ENCODE results near the gene ZNF581.

ZNF581 gene, protein sequence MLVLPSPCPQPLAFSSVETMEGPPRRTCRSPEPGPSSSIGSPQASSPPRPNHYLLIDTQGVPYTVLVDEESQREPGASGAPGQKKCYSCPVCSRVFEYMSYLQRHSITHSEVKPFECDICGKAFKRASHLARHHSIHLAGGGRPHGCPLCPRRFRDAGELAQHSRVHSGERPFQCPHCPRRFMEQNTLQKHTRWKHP

DNA sequence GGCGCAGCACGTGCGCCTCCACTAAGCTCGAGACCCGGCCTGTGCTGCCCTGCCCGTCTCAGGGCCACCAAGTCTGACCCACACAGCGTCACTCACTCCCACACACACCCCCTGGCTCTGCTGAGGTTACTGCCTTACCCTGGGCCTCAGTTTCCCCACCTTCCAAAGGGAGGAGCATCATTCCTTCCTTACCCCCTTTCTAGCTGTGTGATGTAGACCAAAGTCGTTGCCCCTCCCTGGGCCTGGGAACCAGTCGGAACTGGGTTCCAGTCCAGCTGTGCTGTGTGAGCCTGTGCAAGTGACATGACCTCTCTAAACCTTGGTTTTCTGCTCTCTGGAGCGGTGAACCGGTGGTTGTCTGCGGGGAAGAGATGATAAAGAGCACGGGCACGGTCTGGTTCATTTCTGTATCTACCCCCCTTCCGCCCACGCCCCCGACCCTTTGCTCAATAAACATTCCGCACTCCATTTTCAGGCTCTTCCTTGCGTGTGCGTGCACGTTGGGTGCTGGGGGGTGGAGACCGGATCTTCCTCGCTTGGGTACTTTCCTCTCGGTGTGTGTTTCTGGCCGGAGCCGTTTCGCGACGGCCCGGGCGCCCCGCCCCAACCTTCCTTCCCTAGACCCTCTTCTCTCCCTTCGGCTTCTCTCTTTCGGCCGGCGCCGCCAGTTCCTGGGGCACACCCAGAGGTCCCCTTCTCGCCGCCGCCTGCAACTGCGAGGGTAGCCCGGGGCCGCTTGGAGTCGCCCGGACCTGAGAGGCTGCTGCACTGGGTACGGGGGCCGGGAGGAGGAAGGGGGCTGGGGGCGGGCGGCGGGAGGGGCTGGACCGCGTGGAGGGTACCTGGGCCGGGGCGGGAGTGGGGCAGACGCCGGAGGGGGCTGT lies at the start of gene ZNF581:
TSS of gene ZNF581 (plus strand) at position 647 of the 884 bp plus-strand sequence. CDS start 923 bp downstream, outside the sequence.
- peak; percentile 42 to 74 for DNase-seq

DNA sequence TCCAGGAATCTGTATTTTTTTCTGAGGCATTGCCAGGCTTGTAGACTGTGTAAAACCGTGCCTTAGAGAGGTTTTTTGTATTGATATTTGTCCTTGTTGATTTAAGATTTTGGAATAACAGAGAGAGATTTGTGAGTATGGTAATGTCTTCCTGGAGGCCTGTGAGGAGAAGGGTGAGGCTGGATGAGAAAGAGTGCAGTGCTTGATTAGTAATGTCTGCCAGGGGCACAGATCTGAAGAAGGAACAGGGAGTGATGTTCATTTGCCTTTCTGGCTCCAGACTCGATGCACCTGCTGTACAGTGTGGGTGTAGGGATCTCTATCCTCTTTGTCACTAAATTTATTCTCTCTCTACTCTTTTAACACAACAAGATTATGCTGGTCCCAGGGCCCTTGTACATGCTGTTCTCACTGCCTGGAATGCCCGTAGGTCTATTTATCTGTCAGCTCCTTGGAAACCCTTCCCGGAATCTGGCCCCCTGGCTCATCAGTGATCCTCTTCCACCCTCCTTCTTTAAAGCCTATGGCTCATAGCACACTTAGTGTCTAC lies 48.4 kb upstream of the ZNF581 start:
- no peak for DNase-seq

- DNase-seq: no peak
These were observed 47.1 kb upstream of the ZNF581 start for GRCh38 chr19:55596304-55596703.

DNA sequence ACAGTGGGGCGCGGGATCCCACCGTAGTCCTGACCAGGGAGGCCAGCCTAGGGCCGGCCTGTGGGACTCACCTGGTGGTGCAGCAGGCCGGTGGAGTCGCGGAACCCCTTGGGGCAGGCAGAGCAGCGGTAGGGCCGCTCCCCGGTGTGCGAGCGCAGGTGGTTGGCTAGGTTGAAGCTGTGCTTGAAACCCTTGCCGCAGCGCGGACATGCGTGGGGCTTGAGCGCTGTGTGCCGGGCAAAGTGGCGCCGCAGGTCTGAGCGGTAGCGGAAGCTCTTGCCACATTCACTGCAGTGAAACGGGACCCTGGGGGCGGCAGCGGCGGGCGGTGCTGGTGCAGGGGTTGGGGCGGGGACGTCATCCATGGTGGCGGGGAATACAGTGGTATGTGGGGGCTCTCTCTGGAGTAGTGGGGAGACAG lies 45.9 kb upstream of the ZNF581 start:
- DNase-seq: no peak

- DNase-seq: no peak
These were observed 45.4 kb upstream of the ZNF581 start for GRCh38 chr19:55598034-55598433.

- peak; percentile 86 to 89 for DNase-seq
These were observed 44.6 kb upstream of the ZNF581 start for GRCh38 chr19:55598719-55599467.

GRCh38 chr19:55599468-55599841 lies 44.0 kb upstream of the ZNF581 start, which contains the start of gene FIZ1:
TSS of gene FIZ1 (minus strand) at chr19:55599517. CDS start at chr19:55597865, 1,652 bp downstream.
- peak; percentile 99 to 100 for DNase-seq

DNA sequence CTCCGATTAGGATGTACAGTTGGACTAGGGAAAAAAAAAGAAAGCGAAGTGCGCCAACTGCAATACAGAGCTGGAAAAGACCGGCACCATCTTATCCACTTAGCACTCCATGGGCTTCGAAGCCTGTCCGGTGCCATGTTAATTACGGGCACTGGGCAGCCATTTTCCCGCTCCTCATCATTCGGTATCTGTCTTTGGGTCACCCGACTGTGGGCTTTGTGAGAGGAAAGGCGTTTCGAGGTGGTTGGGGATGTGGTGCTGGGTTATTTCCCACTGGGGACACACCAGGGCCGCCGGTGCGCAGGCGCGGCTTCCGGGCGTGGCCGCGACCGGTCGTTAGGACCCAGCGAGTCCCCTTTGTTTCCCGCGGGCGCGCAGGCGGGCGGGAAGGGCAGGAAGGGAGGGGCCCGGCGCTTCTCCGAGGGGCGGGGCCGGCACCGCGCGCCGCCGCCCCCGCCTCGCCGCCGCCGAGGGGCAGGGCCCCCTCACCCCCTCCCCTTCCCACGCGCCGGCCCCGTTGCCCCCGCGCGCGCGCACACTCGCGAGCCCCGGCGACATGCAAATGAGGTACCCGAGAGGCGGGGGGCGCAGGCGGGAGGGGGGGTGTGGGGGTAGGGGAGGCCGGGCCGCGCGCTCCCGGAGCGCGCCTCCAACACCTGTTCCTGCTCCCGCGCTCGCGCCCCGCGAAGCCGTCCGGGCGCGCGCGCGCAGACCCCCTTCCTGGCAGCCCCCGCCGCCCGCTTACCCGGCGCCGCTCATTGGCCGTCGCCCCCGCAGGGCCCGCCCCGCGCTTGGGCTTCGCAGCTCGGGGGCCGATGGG lies 43.4 kb upstream of the ZNF581 start, which contains the start of gene ZNF524:
TSS of gene ZNF524 (plus strand) at position 447 of the 820 bp plus-strand sequence. CDS start 1,825 bp downstream, outside the sequence.
- DNase-seq: peak; percentile 93 to 98

DNA sequence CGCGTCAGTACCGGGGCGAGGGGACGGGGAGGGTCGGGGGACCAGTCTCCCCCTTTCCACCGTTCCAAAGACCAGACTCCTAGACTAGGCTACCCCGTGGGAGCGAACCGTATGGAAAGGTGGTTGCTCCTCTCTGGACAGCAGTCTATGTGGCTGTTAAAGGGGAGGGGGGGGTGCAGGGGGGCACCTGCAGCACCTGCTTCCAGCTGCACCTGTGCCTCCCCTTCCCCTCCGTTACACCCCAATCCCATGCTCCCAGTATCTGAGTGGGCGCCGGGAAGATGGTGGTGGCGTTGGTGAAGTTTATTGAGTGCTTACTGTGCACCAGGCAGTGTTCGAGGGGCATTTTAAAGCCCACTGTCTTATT lies 42.8 kb upstream of the ZNF581 start:
- DNase-seq: no peak

GRCh38 chr19:55601084-55601483 lies 42.4 kb upstream of the ZNF581 start:
- no peak for DNase-seq

GRCh38 chr19:55602104-55603001 lies 41.1 kb upstream of the ZNF581 start:
- no peak for DNase-seq

- DNase-seq: no peak
These were observed 40.3 kb upstream of the ZNF581 start for GRCh38 chr19:55603115-55603514.

GRCh38 chr19:55603581-55604292 lies 39.7 kb upstream of the ZNF581 start:
- DNase-seq: no peak

DNA sequence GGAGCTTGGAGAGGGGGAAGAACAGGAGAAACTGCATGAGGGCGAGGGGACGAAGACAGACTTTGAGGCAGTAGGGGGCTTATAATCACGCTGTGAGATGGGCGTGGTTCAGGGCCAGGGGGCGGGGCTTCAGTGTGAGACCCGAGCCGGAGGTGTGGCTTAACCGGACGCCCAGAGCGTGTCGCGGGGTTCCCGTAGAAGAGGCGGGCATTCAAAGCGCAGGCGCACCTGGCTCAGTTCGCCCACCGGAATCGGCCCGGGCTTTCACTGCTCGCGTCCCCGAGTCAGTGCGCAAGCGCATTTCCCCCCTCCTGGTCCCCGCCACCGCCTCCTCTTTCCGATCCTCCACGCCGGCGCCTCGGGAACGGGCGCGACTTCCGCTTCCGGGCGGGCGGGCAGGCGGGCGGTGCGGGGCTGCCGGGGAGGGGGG lies 38.2 kb upstream of the ZNF581 start:
- peak; percentile 99 to 100 for DNase-seq

GRCh38 chr19:55605637-55606470 lies 37.6 kb upstream of the ZNF581 start, which contains the start of gene ZNF865:
TSS of gene ZNF865 (plus strand) at chr19:55605647. CDS start at chr19:55613619, 7,972 bp downstream.
- peak; percentile 59 to 82 for DNase-seq

- no peak for DNase-seq
These were observed 37.0 kb upstream of the ZNF581 start for GRCh38 chr19:55606471-55606787.

GRCh38 chr19:55606817-55607216 lies 36.6 kb upstream of the ZNF581 start:
- DNase-seq: no peak

DNA sequence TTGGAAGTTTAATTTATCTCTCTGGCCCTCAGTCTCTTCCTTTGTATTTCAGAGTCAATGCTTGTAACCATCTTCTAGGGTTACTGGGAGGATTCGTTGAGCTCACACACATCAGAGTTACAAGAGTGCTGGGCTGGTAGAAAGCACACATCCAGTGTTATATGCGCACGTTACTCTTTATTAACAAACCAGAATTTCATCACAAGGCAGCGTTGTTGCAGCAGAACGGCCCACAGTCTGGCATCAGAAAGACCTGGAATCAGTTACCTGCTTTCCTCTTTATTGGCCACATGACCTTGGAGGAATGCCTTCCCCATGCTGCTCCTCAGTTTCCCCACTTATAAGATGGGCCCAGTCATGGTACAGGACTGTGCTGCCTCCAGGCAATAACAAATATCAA lies 34.1 kb upstream of the ZNF581 start:
- no peak for DNase-seq

GRCh38 chr19:55611300-55611982 lies 32.0 kb upstream of the ZNF581 start:
- no peak for DNase-seq
